Testis (tissue), 2 donors: ENCODE measurements around the gene PEX13.

Source experiments
- POLR2A ChIP-seq: fragments of 450-650 bp; IDR thresholded peaks from one replicate; pipeline ENCODE4 v1.6.1; 2017; ENCODE audit warnings: antibody characterized with exemption, mild to moderate bottlenecking, moderate library complexity
- TF ChIP-seq, protein P1 (sequence below), 3 experiments: fragments of 450-650 bp in 2 of 3; fragments of 200-600 bp in 1 of 3; sonication (generic) in 1 of 3; IDR thresholded peaks; one replicate each; pipeline ENCODE4 v1.5.1; 2016 to 2019; ENCODE audit warnings: antibody characterized with exemption in 3 of 3, mild to moderate bottlenecking in 2 of 3, moderate library complexity in 1 of 3

DNA sequence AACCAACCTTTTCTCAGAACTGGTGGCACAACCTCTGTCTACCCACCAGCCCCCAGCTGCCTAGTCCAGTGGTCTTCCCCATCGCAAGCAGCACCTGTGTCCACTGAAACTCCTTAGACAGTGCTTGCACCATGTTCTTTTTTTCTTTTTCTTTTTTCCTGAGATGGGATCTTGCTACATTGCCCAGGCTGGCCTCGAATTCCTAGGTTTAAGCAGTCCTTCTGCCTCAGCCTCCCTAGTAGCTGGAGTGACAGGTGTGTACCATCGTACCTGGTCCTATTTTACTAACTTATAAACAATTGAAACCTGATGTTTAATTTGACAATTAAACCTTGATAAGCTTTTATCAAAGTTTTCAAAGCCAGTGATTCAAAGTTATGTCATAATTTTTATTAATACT, 78.9 kb downstream of the PEX13 start:
- TF ChIP-seq POLR2A: no peak
- TF ChIP-seq, protein P1, sequence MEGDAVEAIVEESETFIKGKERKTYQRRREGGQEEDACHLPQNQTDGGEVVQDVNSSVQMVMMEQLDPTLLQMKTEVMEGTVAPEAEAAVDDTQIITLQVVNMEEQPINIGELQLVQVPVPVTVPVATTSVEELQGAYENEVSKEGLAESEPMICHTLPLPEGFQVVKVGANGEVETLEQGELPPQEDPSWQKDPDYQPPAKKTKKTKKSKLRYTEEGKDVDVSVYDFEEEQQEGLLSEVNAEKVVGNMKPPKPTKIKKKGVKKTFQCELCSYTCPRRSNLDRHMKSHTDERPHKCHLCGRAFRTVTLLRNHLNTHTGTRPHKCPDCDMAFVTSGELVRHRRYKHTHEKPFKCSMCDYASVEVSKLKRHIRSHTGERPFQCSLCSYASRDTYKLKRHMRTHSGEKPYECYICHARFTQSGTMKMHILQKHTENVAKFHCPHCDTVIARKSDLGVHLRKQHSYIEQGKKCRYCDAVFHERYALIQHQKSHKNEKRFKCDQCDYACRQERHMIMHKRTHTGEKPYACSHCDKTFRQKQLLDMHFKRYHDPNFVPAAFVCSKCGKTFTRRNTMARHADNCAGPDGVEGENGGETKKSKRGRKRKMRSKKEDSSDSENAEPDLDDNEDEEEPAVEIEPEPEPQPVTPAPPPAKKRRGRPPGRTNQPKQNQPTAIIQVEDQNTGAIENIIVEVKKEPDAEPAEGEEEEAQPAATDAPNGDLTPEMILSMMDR (IDR thresholded peaks at IDR 0.05): no peak
